IPS-11a (cell line): ENCODE data around the gene HSBP1L1.
"Not testable (repeated sequence)": the region's sequence is repeated elsewhere in the genome, so short reads cannot be mapped to it uniquely, and the experiment has no call there.

Source experiments
- H3K4me3 ChIP-seq: one replicate; pipeline ENCODE4 v1.5.1; 2013; ENCODE audit warnings: low read depth, low read length, control low read depth

Gene HSBP1L1

DNA sequence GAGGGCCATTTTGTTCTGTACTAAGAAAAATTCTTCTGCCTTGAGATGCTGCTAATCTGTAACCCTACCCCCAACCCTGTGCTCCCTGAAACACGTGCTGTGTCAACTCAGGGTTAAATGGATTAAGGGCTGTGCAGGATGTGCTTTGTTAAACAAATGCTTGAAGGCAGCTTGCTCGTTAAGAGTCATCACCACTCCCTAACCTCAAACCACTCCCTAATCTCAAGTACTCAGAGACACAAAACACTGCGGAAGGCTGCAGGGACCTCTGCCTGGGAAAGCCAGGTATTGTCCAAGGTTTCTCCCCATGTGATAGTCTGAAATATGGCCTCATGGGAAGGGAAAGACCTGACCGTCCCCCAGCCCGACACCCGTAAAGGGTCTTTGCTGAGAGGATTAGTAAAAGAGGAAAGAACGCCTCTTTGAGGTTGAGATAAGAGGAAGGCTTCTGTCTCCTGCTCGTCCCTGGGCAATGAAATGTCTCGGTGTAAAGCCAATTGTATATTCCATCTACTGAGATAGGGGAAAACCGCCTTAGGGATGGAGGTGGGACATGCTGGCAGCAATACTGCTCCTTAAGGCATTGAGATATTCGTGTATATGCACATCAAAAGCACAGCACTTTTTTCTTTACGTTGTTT lies 4.2 kb upstream of the HSBP1L1 start:
- H3K4me3 ChIP-seq: not testable (repeated sequence)

DNA sequence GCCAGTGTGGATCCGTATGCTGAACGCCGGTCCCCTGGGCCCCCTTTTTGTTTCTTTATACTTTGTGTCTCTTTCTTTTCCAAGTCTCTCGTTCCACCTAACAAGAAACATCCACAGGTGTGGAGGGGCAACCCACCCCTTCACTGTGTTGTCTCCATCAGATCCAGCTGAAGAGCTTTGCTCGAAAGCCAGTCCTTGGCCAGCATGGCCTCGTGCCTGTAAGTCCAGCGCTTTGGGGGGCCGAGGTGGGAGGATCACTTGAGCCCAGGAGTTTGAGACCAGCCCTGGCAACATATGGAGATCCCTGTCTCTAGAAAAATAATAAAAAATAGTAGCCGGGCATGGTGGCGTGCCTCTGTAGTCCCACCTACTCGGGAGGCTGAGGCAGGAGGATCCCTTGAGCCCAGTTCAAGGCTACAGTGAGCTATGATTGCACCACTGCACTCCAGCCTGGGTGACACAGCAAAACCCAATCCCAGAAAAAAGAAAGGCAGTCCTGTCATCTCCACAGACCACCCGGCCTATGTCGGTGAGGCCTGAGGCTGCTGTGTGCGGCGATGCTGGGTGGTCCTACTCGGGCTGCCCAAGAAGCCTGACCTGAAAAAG lies 3.4 kb upstream of the HSBP1L1 start:
- H3K4me3 ChIP-seq: no peak overlapping the region

DNA sequence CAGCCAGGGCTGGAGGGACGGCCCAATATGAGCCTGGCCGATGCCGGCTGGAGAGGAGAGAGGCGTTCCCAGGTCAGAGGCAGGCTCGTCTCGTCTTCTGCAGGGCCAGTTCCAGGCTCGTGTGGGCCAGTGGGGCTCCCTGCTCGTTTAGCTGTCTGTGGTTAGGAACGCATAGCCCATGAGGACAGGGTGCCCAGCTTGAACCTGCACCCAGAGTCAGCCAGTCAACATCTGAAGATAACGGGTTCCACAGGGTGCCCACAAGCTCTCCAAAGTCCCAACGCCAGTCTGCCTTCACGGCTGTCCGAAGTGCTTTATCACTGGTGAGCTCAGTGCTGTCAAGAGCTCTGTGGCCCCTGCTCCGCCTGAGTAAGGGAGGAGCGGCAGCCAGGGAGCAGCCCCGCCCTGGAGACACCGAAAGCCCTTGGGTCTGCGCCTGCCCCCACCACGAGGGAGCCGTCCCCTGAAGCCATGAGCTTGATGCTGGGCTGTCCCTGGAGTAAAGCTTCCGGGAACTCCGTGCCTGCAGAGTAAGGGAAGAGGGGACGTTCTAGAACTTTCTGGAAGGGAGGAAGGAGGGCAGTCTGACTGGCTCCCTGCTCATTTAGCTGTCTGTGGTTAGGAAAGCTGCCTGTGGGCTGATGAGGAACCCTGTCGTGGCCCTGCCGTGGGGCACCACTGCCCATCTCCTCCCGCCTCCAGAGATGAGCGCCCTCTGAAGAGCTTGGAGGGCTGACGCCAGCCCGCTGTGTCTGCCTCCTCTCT lies 2.7 kb upstream of the HSBP1L1 start:
- no peak overlapping the region for H3K4me3 ChIP-seq

DNA sequence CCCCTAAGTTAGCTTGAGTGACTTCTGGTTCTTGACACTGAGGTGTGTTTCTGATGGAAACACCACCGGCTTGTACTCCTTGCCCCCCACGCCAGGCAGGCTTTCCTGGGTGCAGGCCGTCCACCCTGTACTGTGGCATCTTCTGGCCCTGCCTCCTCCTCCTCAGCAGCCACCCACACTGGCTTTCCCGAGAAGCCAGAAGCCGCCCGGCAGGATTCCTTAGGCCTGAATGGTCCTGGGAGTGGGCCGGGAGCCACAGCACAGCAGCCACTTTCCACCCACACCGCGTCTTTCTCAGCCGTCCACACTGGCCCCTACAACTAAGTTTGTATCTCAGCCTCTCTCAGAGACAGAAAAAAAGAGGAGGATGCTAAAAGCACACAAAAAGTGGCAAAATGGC lies 2.1 kb upstream of the HSBP1L1 start:
- H3K4me3 ChIP-seq: no peak overlapping the region

DNA sequence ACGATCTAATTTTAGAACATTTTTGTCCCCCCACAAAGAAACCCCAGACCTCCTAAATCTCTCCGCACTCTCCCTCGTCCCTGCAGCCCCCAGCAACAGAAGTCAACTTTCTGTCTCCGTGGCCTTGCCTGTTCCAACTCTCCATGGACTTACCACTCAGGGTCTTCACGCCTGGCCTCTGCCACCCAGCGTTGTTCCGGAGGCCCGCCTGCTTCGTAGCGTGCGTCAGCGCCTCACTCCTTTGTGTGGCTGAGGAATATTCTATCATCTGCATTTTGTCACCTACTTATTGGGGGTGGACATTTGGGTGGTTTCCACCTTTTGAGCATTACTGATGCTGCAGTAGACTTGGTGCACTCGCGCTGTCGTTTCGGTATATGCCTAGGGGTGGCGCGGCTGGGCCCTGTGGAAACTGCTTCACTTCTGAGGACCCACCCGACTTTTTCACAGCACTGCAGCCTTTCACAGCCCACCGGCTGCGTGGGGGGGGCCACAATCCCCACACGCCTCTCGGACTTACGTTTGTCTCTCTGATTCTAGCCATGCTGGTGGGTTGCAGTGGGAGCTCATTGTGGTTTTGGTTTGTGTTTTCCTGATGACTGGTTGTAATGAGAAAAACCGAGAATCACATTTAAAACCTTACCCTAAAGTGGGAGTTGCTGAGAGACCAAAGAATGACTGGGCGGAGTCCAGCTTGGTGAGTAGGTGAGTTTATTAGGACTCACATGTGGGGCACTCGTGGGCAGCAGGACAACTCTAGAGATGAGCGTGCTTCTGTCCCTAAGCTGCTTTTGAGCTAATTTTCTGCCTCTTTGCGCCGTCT lies 1.4 kb upstream of the HSBP1L1 start:
- no peak overlapping the region for H3K4me3 ChIP-seq

DNA sequence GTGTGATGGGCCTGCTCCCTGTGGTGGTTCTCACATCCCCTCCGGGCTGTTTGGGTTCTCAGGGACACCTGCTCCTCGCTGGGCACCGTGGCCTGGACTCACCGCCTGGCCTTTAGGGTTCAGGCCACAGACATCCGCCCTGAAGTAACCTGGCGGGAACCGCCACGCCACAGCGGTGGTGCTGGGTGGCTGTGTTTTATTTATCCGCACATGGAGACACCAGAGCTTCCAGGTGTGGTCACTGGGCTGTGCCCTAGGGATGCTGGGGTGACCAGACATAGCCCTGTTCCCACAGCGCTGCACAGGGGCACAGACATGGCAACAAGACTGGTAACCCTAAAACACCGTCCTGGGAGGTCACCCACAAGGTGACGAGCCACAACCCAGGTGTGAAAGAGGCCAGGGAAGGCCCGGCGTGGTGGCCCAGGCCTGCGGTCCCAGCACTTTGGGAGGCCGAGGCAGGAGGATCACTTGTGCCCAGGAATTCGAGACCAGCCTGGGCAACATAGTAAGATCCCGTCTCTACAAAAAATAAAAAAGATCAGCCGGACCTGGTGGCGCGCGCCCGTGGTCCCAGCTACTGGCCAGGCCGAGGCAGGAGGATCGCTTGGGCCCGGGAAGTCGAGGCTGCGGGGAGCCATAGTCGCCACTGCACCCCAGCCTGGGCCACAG lies 649 bp upstream of the HSBP1L1 start:
- H3K4me3 ChIP-seq: no peak overlapping the region

DNA sequence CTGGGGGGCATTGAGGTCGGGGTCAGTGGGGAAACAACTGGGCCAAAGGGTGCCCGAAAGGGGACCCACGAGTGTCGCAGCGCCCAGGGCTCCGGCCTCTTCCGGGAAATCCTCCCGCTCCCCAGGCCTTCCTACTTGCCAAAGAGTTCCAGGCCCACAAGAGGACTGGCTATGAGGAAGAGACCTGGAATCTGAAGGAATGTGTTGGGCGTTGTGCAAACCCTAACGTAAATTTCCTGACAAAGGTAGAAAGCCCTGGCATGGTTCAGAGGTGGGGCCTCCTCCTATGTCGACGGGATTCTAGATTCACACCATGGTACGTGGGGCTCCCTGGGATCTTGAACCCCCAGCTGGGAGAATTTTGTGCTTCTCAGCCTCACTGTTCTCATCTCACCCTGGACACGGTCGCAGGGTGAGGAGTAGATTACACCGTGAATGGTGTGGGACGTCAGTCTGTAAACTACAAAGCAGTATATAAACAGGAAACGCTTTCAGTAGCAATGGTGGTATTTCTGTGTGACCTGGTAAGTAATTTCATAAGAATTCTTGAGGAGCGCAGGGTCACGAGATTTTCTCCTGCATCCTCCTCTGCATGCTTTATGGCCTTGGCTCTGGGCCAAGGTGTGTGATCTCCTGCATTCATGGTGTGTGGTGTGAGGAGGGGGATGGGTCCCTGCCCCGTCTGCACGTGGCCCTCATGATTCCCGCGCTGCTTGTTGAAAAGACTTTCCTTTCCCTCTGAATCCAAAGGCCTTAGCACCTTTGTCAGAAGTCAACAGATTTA lies 868 bp downstream of the HSBP1L1 start:
- no peak overlapping the region for H3K4me3 ChIP-seq

DNA sequence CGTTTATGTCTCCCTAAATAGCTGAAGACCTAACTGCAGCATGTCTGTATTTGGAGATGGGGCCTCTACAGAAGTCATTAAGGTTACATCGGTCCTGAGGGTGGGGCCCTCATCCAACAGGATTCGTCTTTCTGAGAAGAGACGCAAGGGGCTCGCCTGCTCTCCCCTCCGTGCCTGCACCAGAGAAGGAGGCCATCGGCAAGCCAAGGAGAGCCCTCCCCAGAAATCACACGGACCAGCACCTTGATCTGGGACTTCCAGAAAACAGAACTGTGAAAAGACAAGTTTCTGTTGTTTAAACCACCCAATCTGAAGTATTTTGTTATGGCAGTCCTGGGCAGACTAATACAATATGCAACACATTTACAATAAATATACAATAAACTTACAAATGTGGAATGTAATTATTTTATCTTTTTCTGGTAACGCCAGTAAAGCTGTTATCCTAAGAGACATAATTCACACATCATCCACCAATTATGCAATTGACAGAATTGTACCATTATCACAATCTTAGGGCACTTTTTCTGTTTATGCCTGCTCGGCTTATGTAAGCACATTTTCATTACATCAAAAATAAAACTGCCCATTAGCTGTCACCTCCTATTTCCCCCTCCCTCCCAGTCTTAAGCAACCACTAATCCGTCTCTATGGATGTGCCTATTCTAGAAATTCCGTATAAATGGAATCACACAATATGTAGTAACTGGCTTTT lies 6.1 kb downstream of the HSBP1L1 start:
- H3K4me3 ChIP-seq: no peak overlapping the region

DNA sequence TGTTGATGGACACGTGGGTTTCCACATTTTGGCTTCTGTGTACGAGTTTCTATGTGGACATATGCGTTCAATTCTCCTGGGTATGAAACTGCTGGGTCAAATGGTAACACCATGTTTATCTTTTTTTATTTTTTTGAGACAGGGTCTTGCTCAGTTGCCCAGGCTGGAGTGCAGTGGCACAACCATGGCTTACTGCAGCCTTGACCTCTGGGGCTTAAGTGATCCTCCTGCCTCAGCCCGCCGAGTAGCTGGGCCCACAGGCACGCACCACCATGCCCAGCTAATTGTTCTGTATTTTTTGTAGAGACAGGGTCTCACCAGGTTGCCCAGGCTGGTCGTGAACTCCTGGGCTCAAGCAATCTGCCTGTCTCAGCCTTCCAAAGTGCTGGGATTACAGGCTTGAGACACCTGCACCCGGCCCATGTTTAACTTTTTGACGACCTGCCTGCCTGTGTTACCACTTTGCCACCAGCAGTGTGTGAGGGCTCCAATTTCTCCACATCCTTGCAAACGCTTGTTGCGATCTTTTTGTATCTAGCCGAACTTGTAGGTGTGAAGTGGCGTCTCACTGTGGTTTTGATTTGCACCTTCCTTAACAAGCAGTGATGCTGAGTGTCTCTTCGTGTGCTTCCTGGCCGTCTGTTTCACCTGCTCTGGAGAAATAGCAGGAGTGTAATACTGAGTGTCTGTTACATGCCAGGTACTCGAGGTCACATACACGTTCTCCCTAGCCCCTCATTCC lies 6.9 kb downstream of the HSBP1L1 start:
- no peak overlapping the region for H3K4me3 ChIP-seq

DNA sequence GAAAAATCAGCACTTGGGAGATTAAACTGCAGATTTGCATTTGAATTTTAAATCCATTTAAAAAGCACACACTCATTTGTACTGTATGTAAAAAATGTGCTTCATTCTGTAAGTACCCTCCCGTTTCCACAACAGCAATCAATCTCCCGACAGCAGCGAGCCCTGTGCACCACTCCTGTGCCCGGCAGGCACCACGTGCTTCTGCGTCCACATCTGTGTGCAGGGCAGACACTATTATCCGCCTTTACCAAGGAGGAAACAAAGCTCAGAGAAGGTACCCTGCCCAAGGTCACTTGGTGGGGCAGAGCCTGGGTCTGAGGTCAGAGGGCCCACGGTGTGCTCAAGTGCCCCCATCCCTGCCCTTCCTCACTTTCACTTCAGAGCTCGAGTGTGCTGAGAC lies 7.5 kb downstream of the HSBP1L1 start:
- H3K4me3 ChIP-seq: no peak overlapping the region

DNA sequence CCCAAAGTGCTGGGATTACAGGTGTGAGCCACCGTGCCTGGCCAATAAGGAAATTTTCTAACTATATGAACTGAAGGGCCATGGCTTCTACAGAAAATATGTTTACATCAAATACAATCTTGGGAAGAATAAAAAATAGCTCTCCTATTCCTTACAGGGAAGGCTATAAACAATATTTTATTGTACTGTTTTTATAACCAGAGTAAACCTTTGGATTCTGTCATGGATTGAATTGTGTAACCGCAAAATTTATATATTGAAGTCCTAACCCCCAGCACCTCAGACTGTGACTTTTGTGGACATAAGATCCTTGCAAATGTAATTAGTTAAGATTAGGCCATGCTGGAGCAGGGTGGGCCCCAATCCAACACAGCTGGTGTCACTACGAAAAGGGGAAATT lies 8.3 kb downstream of the HSBP1L1 start:
- no peak overlapping the region for H3K4me3 ChIP-seq

DNA sequence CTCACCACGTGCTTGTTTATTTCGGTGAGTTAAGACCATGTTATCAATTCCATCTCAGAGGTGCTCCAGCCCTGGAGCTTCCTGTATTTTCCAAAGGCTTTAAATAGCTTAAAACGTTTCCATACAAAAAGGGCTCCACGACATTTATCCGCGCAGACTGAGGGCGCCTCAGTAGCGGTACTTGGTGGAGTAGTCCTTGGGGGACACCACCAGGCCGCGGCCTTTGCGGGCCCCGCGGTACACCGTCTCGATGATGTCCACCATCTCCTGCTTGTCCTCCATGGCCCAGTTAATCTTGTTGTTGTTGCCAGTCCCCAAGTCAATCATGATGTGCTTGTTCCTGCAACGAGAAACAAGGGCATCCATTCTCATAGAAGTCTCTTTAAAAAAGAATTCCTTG lies 9.1 kb downstream of the HSBP1L1 start:
- no peak overlapping the region for H3K4me3 ChIP-seq

DNA sequence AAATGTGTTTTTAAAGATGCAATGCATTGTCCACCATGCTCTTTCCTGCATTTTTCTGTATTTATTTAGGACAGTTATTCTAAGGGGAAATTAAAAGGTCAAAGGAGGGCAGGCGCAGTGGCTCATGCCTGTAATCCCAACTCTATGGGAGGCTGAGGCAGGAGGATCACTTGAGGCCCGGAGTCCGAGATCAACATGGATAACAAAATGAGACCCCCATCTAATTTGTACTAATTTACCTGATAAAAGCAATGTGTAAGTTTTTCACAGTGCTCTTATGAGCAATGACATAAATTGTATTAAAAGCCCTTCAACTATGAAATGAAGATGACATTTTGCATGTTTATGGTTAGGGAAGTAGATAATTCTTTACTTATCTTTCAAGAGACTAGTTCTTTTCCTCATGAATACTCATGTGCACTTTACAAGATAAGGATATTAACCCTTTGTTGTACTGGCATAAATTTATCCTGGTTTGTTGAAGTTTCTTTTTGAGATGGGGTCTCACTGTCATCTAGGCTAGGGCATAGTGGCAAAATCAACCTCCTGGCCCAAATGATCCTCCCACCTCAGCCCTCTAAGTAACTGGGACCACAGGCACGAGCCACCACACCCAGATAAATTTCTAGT lies 9.7 kb downstream of the HSBP1L1 start:
- no peak overlapping the region for H3K4me3 ChIP-seq

DNA sequence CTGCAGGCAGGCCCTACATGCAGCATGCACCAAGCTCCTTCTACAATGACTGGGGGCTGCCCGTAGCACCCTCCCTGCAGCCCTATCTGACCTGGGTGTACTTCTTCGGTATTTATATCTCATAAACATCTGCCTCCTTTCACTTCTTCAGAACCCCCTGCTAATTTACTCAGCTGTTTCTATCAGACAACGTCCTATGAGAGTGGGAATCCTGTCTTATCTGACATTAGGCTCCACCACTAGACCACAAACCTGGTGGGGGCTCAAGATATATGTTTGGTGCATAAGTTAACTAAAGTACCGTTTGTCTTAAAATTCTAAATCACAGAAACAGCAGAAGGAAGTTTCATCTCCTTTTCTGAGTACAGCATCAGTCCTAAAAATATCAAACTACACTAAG lies 10.6 kb downstream of the HSBP1L1 start:
- H3K4me3 ChIP-seq: no peak overlapping the region

DNA sequence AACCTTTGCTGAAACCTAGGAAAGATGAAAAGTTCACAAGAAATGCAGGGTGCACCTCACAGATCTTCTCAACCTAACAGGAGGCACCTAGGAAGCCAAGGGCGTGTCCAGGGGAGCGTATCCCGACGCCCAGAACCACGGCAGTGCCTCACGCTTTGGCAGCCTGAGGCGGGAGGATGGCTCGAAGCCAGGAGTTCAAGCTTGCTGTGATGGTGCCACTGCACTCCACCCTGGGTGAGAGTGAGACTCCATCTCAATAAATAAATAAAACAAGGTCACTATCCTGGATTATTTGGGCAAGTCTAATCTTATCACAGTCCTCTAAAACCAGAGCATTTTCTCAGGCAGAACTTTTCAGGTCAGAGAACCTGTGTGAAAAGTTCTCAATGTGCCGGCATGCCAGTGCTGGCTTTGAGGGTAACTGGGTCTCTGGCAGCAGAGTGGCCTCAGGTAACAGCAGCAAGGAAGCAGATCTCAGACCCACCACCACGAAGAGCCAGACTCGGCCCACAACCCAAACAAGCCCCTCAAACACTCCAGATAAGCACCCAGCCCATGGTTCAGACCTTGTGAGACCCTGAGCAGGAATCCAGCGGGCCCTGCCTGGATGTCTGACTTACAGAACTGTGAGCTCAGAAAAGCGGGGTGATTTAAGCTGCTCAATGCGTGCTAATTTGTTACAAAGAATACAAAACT lies 11.7 kb downstream of the HSBP1L1 start:
- H3K4me3 ChIP-seq: no peak overlapping the region

DNA sequence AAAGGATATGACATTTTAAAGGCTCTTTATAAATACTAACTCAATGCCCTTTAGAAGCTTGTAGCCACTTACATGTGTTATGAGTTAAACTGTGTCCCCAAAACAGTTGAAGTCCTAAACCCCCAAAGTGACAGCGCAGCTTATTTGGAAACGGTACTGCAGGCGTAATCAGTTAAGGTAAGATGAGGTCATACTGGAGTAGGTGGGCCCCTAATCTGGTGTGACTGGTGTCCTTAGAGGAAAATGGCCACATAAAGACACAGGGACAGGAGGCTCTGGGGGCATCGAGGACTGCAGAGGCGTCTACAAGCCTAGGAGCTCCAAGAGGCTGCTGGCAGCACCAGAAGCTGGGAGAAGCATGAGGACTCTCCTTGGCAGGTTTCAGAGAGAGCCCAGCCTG lies 15.4 kb downstream of the HSBP1L1 start:
- no peak overlapping the region for H3K4me3 ChIP-seq

DNA sequence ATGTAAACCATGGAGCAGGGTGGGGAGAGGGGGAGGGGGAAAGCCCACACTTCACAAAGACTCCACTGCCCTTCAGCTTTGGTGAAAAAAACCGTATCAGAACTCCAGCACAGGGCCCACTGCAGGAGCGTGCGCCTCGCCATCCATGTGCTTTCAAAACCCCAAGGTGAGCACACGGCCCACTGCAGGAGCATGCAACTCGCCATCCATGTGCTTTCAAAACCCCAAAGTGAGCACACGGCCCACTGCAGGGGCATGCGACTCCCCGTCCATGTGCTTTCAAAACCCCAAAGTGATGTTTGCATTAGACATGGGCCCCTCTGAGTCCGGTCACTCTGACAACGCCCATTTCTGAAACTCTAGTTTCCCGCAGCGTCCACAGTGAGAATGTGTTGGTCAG lies 16.1 kb downstream of the HSBP1L1 start:
- no peak overlapping the region for H3K4me3 ChIP-seq

DNA sequence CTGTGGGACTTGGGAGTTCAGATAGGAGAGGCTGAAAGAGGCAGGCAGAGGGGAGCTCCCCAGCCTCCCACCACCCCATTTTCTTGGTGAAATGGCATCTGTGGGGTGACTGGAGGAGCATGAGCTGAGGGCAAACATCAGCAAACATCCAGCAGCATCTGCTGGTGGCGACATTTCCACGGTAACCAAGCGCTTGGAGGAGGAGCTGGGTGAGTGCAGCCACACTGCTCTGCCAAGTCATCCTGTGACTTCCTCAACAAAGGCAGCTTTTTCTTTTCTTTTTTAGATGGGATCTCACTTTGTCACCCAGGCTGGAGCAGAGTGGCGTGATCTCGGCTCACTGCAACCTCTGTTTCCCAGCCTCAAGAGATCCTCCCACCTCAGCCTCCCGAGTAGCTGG lies 18.3 kb downstream of the HSBP1L1 start:
- H3K4me3 ChIP-seq: no peak overlapping the region
